RWPE2 (cell line): ENCODE data around the gene GDF10.

Experiments used
- ATAC-seq: fragments of 200-7000 bp; cut with Tn5 transposase; 3 replicates; pipeline ENCODE4 v1.9.1; 2021; ENCODE audit warnings: low read depth
- DNase-seq: peaks from one replicate; pipeline ENCODE4 v3.0.0-alpha.2; 2020; ENCODE audit warnings: low spot score
- H3K27ac ChIP-seq: fragments of 450-650 bp; 2 replicates; pipeline ENCODE4 v1.5.1; 2017; ENCODE audit warnings: mild to moderate bottlenecking; ENCODE audit not compliant: poor library complexity, severe bottlenecking
- H3K27me3 ChIP-seq: fragments of 250-450 bp; sonication (Bioruptor Pico); 2 replicates; pipeline ENCODE4 v1.5.1; 2021; ENCODE audit warnings: mild to moderate bottlenecking, moderate library complexity; ENCODE audit not compliant: insufficient read depth, poor library complexity, severe bottlenecking
- H3K36me3 ChIP-seq: fragments of 250-450 bp; sonication (Bioruptor Pico); 2 replicates; pipeline ENCODE4 v1.5.1; 2020; ENCODE audit warnings: low read depth, mild to moderate bottlenecking, moderate library complexity
- H3K4me1 ChIP-seq: fragments of 250-450 bp; sonication (Bioruptor Pico); 2 replicates; pipeline ENCODE4 v1.5.1; 2021; ENCODE audit warnings: mild to moderate bottlenecking, moderate library complexity; ENCODE audit not compliant: insufficient read depth, poor library complexity, severe bottlenecking
- H3K4me3 ChIP-seq: fragments of 250-450 bp; sonication (Bioruptor Pico); 2 replicates; pipeline ENCODE4 v1.5.1; 2021; ENCODE audit warnings: mild to moderate bottlenecking, moderate library complexity; ENCODE audit not compliant: severe bottlenecking
- H3K9me3 ChIP-seq: fragments of 250-450 bp; sonication (Bioruptor Pico); 2 replicates; pipeline ENCODE4 v1.5.1; 2021; ENCODE audit warnings: mild to moderate bottlenecking, moderate library complexity; ENCODE audit not compliant: severe bottlenecking
- CTCF ChIP-seq: fragments of 450-650 bp; IDR thresholded peaks from one replicate; pipeline ENCODE4 v1.5.1; 2017; ENCODE audit warnings: mild to moderate bottlenecking, moderate library complexity; ENCODE audit not compliant: poor library complexity, severe bottlenecking

The GDF10 gene

GRCh38 chr10:47359101-47359500 is 59.1 kb downstream of the GDF10 start:
- Histone ChIP-seq H3K27ac (no peak overlapping the region), H3K4me1 (no peaks in the 10 kb centered on the region), H3K4me3 (no peak overlapping the region), H3K9me3 (no peaks in the 10 kb centered on the region), H3K36me3 (no peaks in the 10 kb centered on the region), H3K27me3 (no peaks in the 10 kb centered on the region)
- ATAC-seq (no peak), DNase-seq (no peak)
- TF ChIP-seq CTCF = no peak

GRCh38 chr10:47359626-47360418 is 59.8 kb downstream of the GDF10 start:
- no peak for DNase-seq
- H3K9me3 ChIP-seq = no peaks in the 10 kb centered on the region
- H3K4me3 ChIP-seq = no peak overlapping the region
- no peak for TF ChIP-seq CTCF
- no peaks in the 10 kb centered on the region for H3K36me3 ChIP-seq
- ATAC-seq = no peak
- no peaks in the 10 kb centered on the region for H3K27me3 ChIP-seq
- no peak overlapping the region for H3K27ac ChIP-seq
- no peaks in the 10 kb centered on the region for H3K4me1 ChIP-seq

GRCh38 chr10:47360419-47361040 is 60.5 kb downstream of the GDF10 start:
- no peak overlapping the region for H3K4me3 ChIP-seq
- no peaks in the 10 kb centered on the region for H3K36me3 ChIP-seq
- ATAC-seq (no peak), DNase-seq (no peak)
- TF ChIP-seq CTCF = no peak
- no peaks in the 10 kb centered on the region for H3K9me3 ChIP-seq
- H3K27ac ChIP-seq = no peak overlapping the region
- no peaks in the 10 kb centered on the region for H3K4me1 ChIP-seq
- H3K27me3 ChIP-seq = no peaks in the 10 kb centered on the region

- Histone ChIP-seq H3K4me3 (no peak overlapping the region), H3K27ac (no peak overlapping the region), H3K27me3 (no peaks in the 10 kb centered on the region), H3K4me1 (no peaks in the 10 kb centered on the region), H3K9me3 (no peaks in the 10 kb centered on the region), H3K36me3 (no peaks in the 10 kb centered on the region)
- ATAC-seq = no peak
- peak; percentile 73 for TF ChIP-seq CTCF
- DNase-seq = no peak
These were observed 61.3 kb downstream of the GDF10 start for GRCh38 chr10:47361293-47361692.

GRCh38 chr10:47362199-47362598 is 62.2 kb downstream of the GDF10 start:
- DNase-seq = no peak

More at GRCh38 chr10:47362199-47362598, 62.2 kb downstream of the GDF10 start:
- no peaks in the 10 kb centered on the region for H3K27me3 ChIP-seq
- no peak overlapping the region for H3K4me3 ChIP-seq
- no peak for TF ChIP-seq CTCF
- H3K36me3 ChIP-seq = no peaks in the 10 kb centered on the region
- no peak; the same call in 2 of the 3 replicates for ATAC-seq
- no peak overlapping the region for H3K27ac ChIP-seq
- no peaks in the 10 kb centered on the region for H3K9me3 ChIP-seq
- H3K4me1 ChIP-seq = no peaks in the 10 kb centered on the region
